H1 (cell line): ENCODE measurements around the gene CWC27. TPM values are rescaled to one million over a fixed set of nuclear protein-coding genes. Genes with fewer than 3 reads are reported as not detected.

Source experiments
- CTCF ChIA-PET: fragments of 300-600 bp; sonication (Branson Sonifier 250); formaldehyde crosslinking; loops from one replicate; lab custom pipeline; 2021; ENCODE audit not compliant: partially characterized antibody; lab: Charles Lee
- POLR2A ChIA-PET: fragments of 300-600 bp; sonication (Branson Sonifier 250); formaldehyde crosslinking; loops from one replicate; lab custom pipeline; 2021; ENCODE audit warnings: inconsistent platforms; ENCODE audit not compliant: partially characterized antibody; lab: Charles Lee
- DNase-seq, 2 experiments: peaks; one replicate each; pipeline versions ENCODE4 v3.0.0 to v3.0.0-alpha.2; 2010 to 2022; ENCODE audit warnings: low spot score in 2 of 2, low read depth in 1 of 2, mixed read lengths in 1 of 2
- FAIRE-seq: peaks from 2 replicates; lab custom pipeline; 2011; peaks lifted over from hg19 to GRCh38; lab: Jason Lieb, UNC
- H2AFZ ChIP-seq: 2 replicates; pipeline ENCODE4 v1.8.1; 2012; ENCODE audit warnings: low read length, inconsistent platforms
- H2AK5ac ChIP-seq: 2 replicates; pipeline ENCODE4 v1.6.1; 2013; ENCODE audit warnings: low read depth, low read length
- H2BK120ac ChIP-seq: replicated peaks from 2 replicates; pipeline ENCODE3; 2013; ENCODE audit warnings: low read depth, low read length, inconsistent platforms
- H2BK12ac ChIP-seq: 2 replicates; pipeline ENCODE4 v1.6.1; 2013; ENCODE audit warnings: low read depth, low read length
- H2BK15ac ChIP-seq: 2 replicates; pipeline ENCODE4 v1.6.1; 2013; ENCODE audit warnings: low read length
- H2BK20ac ChIP-seq: 2 replicates; pipeline ENCODE4 v1.6.1; 2013; ENCODE audit warnings: low read length
- H2BK5ac ChIP-seq: 2 replicates; pipeline ENCODE4 v1.6.1; 2013; ENCODE audit warnings: low read depth, low read length
- H3K14ac ChIP-seq: 2 replicates; pipeline ENCODE4 v1.6.1; 2013; ENCODE audit warnings: inconsistent platforms; ENCODE audit not compliant: insufficient read length
- H3K18ac ChIP-seq: 2 replicates; pipeline ENCODE4 v1.6.1; 2013; ENCODE audit warnings: low read length; ENCODE audit errors: extremely low read depth
- H3K23ac ChIP-seq: 2 replicates; pipeline ENCODE4 v1.6.1; 2013; ENCODE audit warnings: inconsistent platforms; ENCODE audit not compliant: insufficient read length
- H3K23me2 ChIP-seq: 2 replicates; pipeline ENCODE4 v1.6.1; 2013; ENCODE audit warnings: low read depth, low read length
- H3K27ac ChIP-seq: 2 replicates; pipeline ENCODE4 v1.6.1; 2011; ENCODE audit warnings: low read depth, low read length, inconsistent platforms
- H3K27me3 ChIP-seq, 4 experiments: replicated peaks in 1 of 4; 1 replicate in 1 of 4; 2 replicates in 3 of 4; pipeline versions ENCODE4 v1.6.1 to v1.8.1; 2011 to 2013; ENCODE audit warnings: low read length in 3 of 4, mild to moderate bottlenecking in 3 of 4, inconsistent platforms in 2 of 4, mixed read lengths in 2 of 4, moderate library complexity in 1 of 4; ENCODE audit not compliant: control insufficient read depth in 3 of 4, insufficient read depth in 3 of 4; ENCODE audit errors: extremely low read depth in 1 of 4
- H3K36me3 ChIP-seq, 4 experiments: 2 replicates each; pipeline versions ENCODE4 v1.6.1 to v1.8.1; 2011 to 2013; ENCODE audit warnings: mild to moderate bottlenecking in 4 of 4, low read length in 3 of 4, moderate library complexity in 2 of 4, control low read depth in 1 of 4, inconsistent platforms in 1 of 4; ENCODE audit not compliant: insufficient read depth in 4 of 4, control insufficient read depth in 2 of 4
- H3K4ac ChIP-seq: replicated peaks from 2 replicates; pipeline ENCODE3; 2013; ENCODE audit warnings: low read length, low read depth, mixed read lengths, inconsistent platforms; ENCODE audit not compliant: insufficient read length
- H3K4me1 ChIP-seq, 4 experiments: replicated peaks in 1 of 4; 1 replicate in 1 of 4; 2 replicates in 3 of 4; pipeline versions ENCODE4 v1.6.1 to v1.8.1; 2011 to 2013; ENCODE audit warnings: low read length in 3 of 4, inconsistent platforms in 2 of 4, mixed read lengths in 1 of 4; ENCODE audit not compliant: insufficient read depth in 4 of 4, control insufficient read depth in 3 of 4
- H3K4me2 ChIP-seq, 2 experiments: 2 replicates each; pipeline versions ENCODE4 v1.6.1 to v1.8.1; 2011 to 2013; ENCODE audit warnings: low read depth in 2 of 2, low read length in 2 of 2, control low read depth in 1 of 2, inconsistent platforms in 1 of 2, mild to moderate bottlenecking in 1 of 2; ENCODE audit not compliant: insufficient read depth in 1 of 2
- H3K4me3 ChIP-seq, 4 experiments: fragments of 200-600, 300-600 bp in 1 of 4; sonication (generic), shearing (Covaris generic), sonication (Bioruptor Twin) in 1 of 4; 2 replicates each; pipeline versions ENCODE4 v1.5.1 to v1.8.1; 2011 to 2016; ENCODE audit warnings: low read length in 4 of 4, low read depth in 3 of 4, control low read depth in 2 of 4, inconsistent platforms in 2 of 4, mild to moderate bottlenecking in 2 of 4, mixed read lengths in 1 of 4, moderate library complexity in 1 of 4; ENCODE audit not compliant: insufficient read depth in 2 of 4; ENCODE audit errors: extremely low read depth in 1 of 4
- H3K56ac ChIP-seq: replicated peaks from 2 replicates; pipeline ENCODE3; 2013; ENCODE audit warnings: low read depth, mild to moderate bottlenecking, mixed read lengths, low read length, inconsistent platforms; ENCODE audit not compliant: insufficient read length
- H3K79me1 ChIP-seq: 2 replicates; pipeline ENCODE4 v1.6.1; 2013; ENCODE audit warnings: low read depth, low read length, control low read depth
- H3K79me2 ChIP-seq, 2 experiments: 2 replicates each; pipeline versions ENCODE4 v1.6.1 to v1.8.1; 2012 to 2013; ENCODE audit warnings: low read length in 2 of 2, mild to moderate bottlenecking in 2 of 2, inconsistent platforms in 1 of 2; ENCODE audit not compliant: insufficient read depth in 2 of 2, control insufficient read depth in 1 of 2
- H3K9ac ChIP-seq, 4 experiments: replicated peaks in 1 of 4; 1 replicate in 1 of 4; 2 replicates in 3 of 4; pipeline versions ENCODE4 v1.6.1 to v1.8.1; 2011 to 2013; ENCODE audit warnings: low read depth in 3 of 4, low read length in 3 of 4, control low read depth in 2 of 4, mild to moderate bottlenecking in 2 of 4, moderate library complexity in 2 of 4, inconsistent platforms in 1 of 4; ENCODE audit errors: extremely low read depth in 1 of 4
- H3K9me3 ChIP-seq, 2 experiments: 2 replicates each; pipeline versions ENCODE4 v1.6.1 to v1.8.1; 2012 to 2013; ENCODE audit warnings: mild to moderate bottlenecking in 2 of 2, moderate library complexity in 2 of 2, control low read depth in 1 of 2, inconsistent platforms in 1 of 2, low read depth in 1 of 2, low read length in 1 of 2, mixed read lengths in 1 of 2; ENCODE audit not compliant: insufficient read depth in 2 of 2
- H4K20me1 ChIP-seq, 2 experiments: replicated peaks in 1 of 2; 2 replicates each; pipeline versions ENCODE3 to v1.8.1; 2011 to 2013; ENCODE audit warnings: inconsistent platforms in 2 of 2, low read length in 2 of 2, mild to moderate bottlenecking in 1 of 2; ENCODE audit not compliant: insufficient read depth in 2 of 2, control insufficient read depth in 1 of 2
- H4K5ac ChIP-seq: 2 replicates; pipeline ENCODE4 v1.6.1; 2013; ENCODE audit warnings: low read length, low read depth, mixed read lengths, inconsistent platforms; ENCODE audit not compliant: insufficient read length
- H4K8ac ChIP-seq: 2 replicates; pipeline ENCODE4 v1.8.0; 2013; ENCODE audit warnings: mild to moderate bottlenecking, moderate library complexity, low read length, inconsistent platforms; ENCODE audit not compliant: insufficient read depth; ENCODE audit errors: extremely low read depth
- H4K91ac ChIP-seq: replicated peaks from 2 replicates; pipeline ENCODE3; 2013; ENCODE audit warnings: low read length, mixed read lengths, inconsistent platforms; ENCODE audit not compliant: insufficient read length
- CREB1 ChIP-seq: IDR thresholded peaks from 2 replicates; pipeline ENCODE4 v1.6.1; 2012; ENCODE audit warnings: inconsistent platforms
- KDM4A ChIP-seq: IDR thresholded peaks from one replicate; pipeline ENCODE4 v1.7.1; 2012; ENCODE audit warnings: low read depth, mild to moderate bottlenecking, moderate library complexity, low read length, inconsistent platforms; ENCODE audit not compliant: severe bottlenecking
- POLR2AphosphoS5 ChIP-seq: IDR thresholded peaks from 2 replicates; pipeline ENCODE4 v1.6.1; 2011; ENCODE audit warnings: low read depth, low read length
- RAD21 ChIP-seq, 2 experiments: IDR thresholded peaks in 1 of 2; conservative IDR thresholded peaks in 1 of 2; 2 replicates each; pipeline ENCODE4 v1.6.1; 2011; ENCODE audit warnings: low read depth in 2 of 2, low read length in 2 of 2, improper control_type of control experiment in 1 of 2, inconsistent platforms in 1 of 2, mild to moderate bottlenecking in 1 of 2, moderate library complexity in 1 of 2
- SAP30 ChIP-seq: fragments of 300-600 bp; sonication (generic); IDR thresholded peaks from 2 replicates; pipeline ENCODE4 v1.7.1; 2012; ENCODE audit warnings: low read length, moderate library complexity, mild to moderate bottlenecking, inconsistent platforms; ENCODE audit not compliant: insufficient read depth, insufficient replicate concordance
- SP2 ChIP-seq: IDR thresholded peaks from 2 replicates; pipeline ENCODE4 v1.6.1; 2012; ENCODE audit warnings: mild to moderate bottlenecking, low read length, inconsistent platforms
- polyA plus RNA-seq, 7 experiments: library from polyadenylated mRNA; depleted of rRNA in 3 of 7; stranded (reverse) in 5 of 7; unstranded in 2 of 7; fragments of >200 nt in 5 of 7; fragments of 200-250 nt in 2 of 7; gene quantifications; 1 replicate in 5 of 7; 2 replicates in 1 of 7; 4 replicates in 1 of 7; pipeline versions ENCODE4 v1.2.1 to v1.2.3, GENCODE V29; 2011 to 2013; ENCODE audit warnings: missing spikeins in 2 of 7, mixed read lengths in 2 of 7
- total RNA-seq: library from RNA; stranded (reverse); fragmentation: NEBNext Ultra II Directional; extraction: Animal tissue kit (Norgen Biotek cat#: 25700); gene quantifications from 2 replicates; pipeline ENCODE4 v1.2.1, GENCODE V29; 2021

Gene CWC27
- total and polyA plus RNA-seq, 2 of the 8 experiments (the other 6 are each of a cell fraction or from before 2014, with no cell fraction given) = 24.9 to 43.4 TPM

GRCh38 chr5:64792469-64792868, 23.7 kb downstream of the CWC27 start:
- no peak overlapping the region for H4K91ac ChIP-seq
- no peak overlapping the region for H3K14ac ChIP-seq
- no peak overlapping the region for H2BK5ac ChIP-seq
- POLR2A ChIA-PET = interaction anchor here (0.7 kb wide), 1 partner anchor 13 kb away, joined by 3 read pairs; no protein-coding TSS in a partner anchor
- DNase-seq (no peak), FAIRE-seq (no peak)
- H3K4me1 ChIP-seq = peaks cover 0 to 3% (median 0%) of the 10 kb centered on the region in 4 experiments; a peak in 1 of 7 replicates
- no peak overlapping the region for H2AK5ac ChIP-seq
- no peak overlapping the region for H2BK20ac ChIP-seq
- H3K23ac ChIP-seq = no peak overlapping the region
- H3K4ac ChIP-seq = no peak overlapping the region
- H3K9ac ChIP-seq = no peak overlapping the region
- H2AFZ ChIP-seq = no peak overlapping the region
- no peak overlapping the region for H4K5ac ChIP-seq
- H3K18ac ChIP-seq = no peak overlapping the region
- H4K20me1 ChIP-seq = no peaks in the 10 kb centered on the region
- H4K8ac ChIP-seq = no peak overlapping the region
- H3K79me1 ChIP-seq = no peaks in the 10 kb centered on the region
- H3K9me3 ChIP-seq = no peaks in the 10 kb centered on the region
- H3K79me2 ChIP-seq = no peaks in the 10 kb centered on the region
- no peak overlapping the region for H3K4me2 ChIP-seq
- CTCF ChIA-PET = interaction anchor here (1.3 to 1.5 kb wide), 2 partner anchors 8 to 157 kb away, joined by 4 read pairs; no protein-coding TSS in a partner anchor
- no peak overlapping the region for H2BK15ac ChIP-seq
- no peak overlapping the region for H3K56ac ChIP-seq
- H2BK120ac ChIP-seq = no peak overlapping the region
- TF ChIP-seq SP2 (no peak), POLR2AphosphoS5 (no peak), CREB1 (no peak), KDM4A (no peak), RAD21 (IDR thresholded peaks at IDR 0.05 in 1 of 2, conservative IDR thresholded peaks at IDR 0.05 in 1 of 2; ENCODE audit: low read depth in 2 of 2, low read length in 2 of 2) (no peak), SAP30 (no peak)
- no peaks in the 10 kb centered on the region for H3K23me2 ChIP-seq
- no peak overlapping the region for H3K4me3 ChIP-seq
- no peak overlapping the region for H3K27ac ChIP-seq
- no peaks in the 10 kb centered on the region for H3K27me3 ChIP-seq
- peaks cover 0 to 4% (median 0%) of the 10 kb centered on the region in 4 experiments; a peak in 1 of 8 replicates for H3K36me3 ChIP-seq
- no peak overlapping the region for H2BK12ac ChIP-seq
